HG03469 (cell line): ENCODE results near the gene C6orf47.

Source experiments
- ATAC-seq: cut with Tn5 transposase; IDR thresholded peaks from one replicate; pipeline ENCODE4 v1.9.1; 2021; ENCODE audit warnings: mild to moderate bottlenecking, moderate library complexity, moderate number of reproducible peaks; ENCODE audit not compliant: unreplicated experiment

The C6orf47 gene

DNA sequence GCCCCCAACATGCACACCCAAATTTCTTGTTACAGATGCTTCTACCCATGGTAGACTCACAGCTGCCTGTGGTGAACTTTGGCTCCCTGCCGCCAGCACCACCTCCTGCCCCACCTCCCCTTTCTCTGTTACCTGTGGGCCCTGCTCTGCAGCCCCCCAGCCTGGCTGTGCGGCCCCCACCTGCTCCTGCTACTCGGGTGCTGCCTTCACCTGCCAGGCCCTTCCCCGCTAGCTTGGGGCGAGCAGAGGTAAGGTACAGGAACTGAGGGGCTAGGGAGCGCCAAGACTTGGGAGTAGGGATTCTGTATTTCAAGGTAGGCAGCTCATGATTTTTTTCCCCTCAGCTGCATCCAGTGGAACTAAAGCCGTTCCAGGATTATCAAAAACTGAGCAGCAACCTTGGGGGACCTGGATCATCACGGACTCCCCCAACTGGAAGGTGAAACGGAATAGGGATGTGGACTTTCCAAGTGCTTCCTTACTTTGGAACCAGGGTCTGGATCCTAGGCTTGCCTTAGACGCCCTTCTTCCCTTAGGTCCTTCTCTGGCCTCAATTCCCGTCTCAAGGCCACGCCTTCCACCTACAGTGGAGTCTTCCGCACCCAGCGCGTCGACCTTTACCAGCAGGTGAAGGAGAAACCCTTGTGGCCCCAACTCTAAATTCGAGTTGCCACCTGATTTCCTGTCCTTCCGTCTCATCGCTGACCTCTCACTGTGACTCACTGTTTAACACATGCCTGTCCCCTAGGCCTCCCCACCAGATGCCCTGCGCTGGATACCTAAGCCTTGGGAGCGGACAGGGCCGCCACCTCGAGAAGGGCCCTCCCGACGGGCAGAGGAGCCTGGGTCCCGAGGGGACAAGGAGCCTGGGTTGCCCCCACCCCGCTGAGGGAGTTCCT, 23.6 kb downstream of the C6orf47 start:
- ATAC-seq: no peak

DNA sequence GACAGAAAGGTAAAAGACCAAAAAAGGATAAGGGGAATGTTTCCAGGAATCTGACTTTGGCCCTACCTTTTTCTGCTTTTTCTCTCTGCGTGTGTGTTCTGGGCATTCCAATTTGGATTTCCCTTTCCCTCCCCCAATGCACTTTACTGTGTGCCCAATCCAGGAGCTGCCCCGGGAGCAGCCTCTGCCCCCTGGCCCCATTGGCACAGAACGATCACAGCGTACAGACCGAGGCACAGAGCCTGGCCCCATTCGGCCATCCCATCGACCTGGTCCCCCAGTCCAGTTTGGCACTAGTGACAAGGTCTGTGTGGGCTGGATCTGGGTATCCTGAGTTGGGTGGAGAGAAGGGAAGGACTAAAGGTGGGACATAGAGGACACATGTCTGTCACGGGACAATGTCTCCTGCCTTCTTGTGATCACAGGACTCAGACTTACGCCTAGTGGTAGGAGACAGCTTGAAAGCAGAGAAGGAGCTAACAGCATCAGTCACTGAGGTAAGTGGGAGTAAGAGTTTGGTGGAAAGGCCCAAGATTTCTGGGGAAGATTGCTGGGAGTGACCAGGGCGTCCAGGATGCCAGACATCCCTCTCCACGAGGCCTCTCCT, 25.5 kb downstream of the C6orf47 start:
- no peak for ATAC-seq

DNA sequence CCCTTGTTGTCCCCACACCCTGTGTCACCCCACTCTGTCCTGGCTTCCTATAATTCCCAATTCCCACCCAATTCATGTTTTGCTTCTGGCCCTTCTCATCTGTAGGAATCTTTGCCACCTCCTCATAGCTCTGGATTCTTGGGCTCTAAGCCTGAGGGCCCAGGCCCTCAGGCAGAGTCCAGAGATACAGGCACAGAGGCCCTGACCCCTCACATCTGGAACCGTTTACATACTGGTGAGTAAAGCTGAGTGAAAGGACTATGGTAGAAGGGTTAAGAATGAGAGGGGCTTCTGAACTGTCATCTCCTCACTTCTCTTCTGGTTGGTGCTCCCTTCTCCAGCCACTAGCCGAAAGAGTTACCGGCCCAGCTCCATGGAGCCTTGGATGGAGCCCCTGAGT, 26.4 kb downstream of the C6orf47 start:
- ATAC-seq: no peak

DNA sequence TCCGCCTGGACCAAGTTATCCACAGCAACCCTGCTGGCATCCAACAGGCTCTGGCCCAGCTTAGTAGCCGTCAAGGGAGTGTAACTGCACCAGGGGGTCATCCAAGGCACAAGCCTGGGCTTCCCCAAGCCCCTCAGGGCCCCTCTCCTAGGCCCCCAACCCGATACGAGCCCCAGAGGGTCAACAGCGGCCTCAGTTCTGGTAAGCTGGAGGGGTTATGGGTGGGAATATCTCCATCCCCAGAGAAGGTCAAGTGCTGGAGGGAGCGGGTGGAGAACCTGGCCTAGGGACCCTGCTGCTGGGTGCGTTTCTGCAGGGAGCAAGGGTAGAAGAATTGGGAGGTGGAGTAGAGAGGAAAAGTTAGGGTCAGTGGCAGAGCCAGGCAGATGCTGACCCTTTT, 27.1 kb downstream of the C6orf47 start:
- no peak for ATAC-seq

DNA sequence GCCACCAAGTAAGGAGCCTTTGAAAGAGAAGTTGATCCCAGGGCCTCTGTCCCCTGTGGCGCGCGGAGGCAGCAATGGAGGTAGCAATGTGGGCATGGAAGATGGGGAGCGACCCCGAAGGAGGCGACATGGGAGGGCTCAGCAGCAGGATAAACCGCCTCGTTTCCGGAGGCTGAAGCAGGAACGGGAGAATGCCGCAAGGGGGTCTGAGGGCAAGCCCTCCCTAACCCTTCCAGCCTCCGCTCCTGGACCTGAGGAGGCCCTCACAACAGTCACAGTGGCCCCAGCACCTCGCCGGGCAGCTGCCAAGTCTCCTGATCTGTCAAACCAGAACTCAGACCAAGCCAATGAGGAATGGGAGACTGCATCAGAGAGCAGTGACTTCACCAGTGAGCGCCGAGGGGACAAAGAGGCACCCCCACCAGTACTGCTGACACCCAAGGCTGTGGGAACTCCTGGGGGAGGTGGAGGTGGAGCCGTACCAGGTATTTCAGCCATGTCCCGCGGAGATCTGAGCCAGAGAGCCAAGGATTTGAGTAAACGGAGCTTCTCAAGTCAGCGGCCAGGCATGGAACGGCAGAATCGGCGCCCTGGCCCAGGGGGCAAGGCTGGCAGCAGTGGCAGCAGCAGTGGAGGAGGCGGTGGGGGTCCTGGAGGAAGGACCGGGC, 28.2 kb downstream of the C6orf47 start:
- ATAC-seq: no peak

DNA sequence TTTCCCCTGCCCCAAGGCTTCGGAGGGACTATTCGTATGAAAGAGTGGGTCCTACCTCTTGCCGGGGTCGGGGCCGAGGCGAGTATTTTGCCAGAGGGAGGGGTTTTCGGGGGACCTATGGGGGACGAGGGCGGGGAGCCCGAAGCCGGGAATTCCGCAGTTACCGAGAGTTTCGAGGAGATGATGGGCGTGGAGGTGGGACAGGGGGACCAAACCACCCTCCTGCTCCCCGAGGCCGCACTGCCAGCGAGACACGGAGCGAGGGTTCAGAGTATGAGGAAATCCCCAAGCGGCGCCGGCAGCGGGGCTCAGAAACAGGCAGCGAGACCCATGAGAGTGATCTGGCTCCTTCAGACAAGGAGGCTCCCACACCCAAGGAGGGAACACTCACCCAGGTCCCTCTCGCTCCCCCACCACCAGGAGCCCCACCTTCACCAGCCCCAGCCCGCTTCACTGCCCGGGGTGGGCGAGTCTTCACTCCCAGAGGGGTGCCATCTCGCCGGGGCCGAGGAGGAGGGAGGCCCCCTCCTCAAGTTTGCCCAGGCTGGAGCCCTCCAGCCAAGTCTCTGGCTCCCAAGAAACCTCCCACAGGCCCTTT, 28.8 kb downstream of the C6orf47 start:
- no peak for ATAC-seq

DNA sequence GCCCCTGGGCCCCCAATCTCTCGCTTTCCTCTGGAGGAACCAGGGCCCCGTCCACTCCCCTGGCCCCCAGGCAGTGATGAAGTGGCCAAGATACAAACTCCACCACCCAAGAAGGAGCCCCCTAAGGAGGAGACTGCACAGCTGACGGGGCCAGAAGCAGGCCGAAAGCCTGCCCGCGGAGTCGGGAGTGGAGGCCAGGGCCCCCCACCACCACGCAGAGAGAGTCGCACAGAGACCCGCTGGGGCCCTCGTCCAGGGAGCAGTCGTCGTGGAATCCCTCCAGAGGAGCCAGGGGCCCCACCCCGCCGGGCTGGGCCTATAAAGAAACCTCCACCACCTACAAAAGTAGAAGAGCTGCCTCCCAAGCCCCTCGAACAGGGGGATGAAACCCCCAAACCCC, 29.4 kb downstream of the C6orf47 start:
- ATAC-seq: no peak

DNA sequence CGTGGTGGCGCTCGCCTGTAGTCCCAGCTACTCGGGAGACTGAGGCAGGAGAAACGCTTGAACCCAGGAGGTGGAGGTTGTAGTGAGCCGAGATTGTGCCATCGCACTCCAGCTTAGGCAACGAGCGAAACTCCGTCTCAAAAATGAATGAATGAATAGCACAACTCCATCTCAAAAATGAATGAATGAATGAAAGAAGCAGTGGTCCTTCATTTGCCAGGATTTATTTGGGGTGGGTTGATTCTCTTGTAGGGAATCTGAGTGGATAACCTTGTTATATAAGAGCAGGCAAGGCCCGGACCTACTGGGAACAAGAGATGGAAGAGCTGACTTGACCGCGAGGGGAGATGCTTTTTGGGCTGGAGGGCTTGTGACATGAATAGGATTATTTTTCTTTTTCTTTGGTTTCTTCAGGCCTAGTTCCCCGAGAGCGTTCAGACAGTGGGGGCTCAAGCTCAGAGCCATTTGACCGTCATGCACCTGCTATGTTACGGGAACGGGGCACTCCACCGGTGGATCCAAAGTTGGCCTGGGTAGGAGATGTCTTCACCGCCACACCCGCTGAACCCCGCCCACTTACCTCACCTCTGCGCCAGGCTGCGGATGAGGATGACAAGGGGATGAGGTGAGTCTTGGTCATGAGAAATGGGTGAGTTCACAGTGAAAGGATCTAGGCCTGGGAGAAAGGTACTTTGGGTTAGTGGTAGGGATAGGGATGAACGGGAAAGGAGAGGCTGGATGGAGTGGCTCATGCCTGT, 30.2 kb downstream of the C6orf47 start:
- no peak for ATAC-seq

DNA sequence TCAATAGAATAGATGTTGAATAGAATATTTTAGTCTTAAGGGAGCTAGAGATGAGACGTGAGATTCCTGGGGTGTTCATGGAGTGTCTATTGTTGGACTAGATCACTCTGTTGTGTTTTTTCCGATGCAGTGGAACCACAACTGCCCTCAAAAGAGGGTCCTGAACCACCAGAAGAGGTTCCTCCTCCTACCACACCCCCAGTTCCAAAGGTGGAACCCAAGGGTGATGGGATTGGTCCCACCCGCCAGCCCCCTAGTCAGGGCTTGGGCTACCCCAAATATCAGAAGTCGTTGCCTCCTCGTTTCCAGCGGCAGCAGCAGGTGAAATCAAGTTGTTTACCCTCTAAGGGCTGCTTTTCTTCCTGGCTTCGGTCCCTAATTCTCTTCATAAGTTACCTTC, 31.6 kb downstream of the C6orf47 start:
- no peak for ATAC-seq

DNA sequence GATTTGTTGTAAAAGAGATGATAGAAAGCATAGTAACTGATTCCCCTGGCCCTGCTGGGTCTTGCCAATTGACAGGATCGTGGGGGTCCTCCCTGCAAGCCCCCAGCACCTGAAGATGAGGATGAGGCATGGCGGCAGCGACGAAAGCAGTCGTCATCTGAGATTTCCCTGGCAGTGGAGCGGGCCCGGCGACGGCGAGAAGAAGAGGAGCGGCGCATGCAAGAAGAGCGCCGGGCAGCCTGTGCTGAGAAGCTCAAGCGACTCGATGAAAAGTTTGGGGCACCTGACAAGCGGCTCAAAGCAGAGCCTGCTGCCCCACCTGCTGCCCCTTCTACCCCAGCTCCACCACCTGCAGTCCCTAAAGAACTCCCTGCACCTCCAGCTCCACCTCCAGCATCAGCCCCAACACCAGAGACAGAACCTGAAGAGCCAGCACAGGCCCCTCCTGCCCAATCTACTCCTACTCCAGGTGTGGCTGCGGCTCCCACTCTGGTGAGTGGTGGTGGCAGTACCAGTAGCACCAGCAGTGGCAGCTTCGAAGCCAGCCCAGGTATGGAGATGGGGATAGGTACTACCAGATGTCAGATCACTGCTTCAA, 32.8 kb downstream of the C6orf47 start:
- ATAC-seq: no peak

DNA sequence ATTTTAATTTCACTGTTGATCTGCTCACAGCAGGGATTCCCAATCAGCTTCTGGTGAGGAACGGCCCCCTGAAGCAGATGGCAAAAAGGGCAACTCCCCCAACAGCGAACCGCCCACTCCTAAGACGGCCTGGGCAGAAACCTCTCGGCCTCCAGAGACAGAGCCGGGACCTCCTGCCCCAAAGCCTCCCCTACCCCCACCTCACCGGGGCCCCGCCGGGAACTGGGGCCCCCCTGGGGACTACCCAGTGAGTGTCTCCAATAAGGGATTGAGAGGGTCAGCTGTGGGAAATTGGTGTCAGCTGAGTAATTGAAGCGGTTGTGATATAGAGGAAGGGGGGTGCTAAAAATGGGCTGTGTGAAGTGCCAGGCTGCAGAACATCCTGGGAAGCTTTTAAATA, 33.6 kb downstream of the C6orf47 start:
- ATAC-seq: no peak

DNA sequence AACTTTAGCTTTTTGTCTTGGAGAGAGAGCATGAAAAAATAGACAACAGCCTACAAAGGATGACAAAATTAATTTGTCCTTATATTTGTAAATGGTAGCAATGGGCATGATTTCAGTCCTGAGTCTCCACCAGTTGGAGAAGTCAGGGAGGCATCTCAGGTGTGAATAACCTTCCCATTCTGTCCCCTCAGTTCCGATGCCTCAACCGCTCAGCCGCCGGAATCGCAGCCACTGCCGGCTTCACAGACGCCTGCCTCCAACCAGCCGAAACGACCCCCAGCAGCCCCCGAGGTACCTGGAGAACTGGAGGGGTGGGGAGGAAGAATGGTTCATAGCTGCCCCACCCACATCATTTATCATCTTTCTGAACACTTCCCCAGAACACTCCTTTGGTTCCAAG, 36.5 kb downstream of the C6orf47 start:
- no peak for ATAC-seq

DNA sequence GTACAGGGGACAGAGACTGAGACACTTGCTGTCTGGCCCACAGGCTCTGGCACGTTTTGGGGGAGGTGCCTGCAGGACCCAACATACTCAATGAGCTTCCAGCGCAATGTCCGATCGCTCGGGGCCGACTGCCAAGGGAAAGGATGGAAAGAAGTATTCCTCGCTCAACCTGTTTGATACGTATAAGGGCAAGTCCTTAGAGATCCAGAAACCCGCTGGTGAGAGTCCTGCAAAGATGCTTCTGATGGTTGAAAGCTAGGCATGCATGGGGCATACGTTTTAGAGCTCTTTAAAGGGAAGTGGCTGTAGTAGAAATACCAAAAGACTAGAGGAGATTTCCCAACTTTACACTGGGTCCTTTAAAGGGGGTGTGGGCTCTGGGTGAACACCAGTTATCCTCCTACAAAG, 37.9 kb downstream of the C6orf47 start:
- ATAC-seq: no peak

DNA sequence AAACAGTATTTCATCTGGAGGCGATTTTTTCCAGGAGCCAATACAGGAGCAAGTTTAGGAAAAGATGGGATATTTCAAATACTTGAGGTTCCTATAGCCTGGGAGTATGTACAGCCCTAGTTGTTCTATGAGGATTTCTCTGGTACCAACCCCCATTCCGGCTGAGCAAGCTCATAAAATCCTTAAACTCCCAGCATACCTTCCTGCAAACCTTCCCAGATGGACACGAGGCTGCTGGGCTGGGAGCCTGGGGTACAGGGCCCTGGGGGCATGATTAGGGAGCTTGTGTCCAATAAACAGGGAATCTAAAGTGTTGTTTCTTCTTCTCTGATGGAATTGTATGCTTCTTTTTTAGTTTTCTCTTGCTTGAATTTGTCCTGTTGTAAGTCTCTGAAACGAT, 38.6 kb downstream of the C6orf47 start:
- no peak for ATAC-seq

DNA sequence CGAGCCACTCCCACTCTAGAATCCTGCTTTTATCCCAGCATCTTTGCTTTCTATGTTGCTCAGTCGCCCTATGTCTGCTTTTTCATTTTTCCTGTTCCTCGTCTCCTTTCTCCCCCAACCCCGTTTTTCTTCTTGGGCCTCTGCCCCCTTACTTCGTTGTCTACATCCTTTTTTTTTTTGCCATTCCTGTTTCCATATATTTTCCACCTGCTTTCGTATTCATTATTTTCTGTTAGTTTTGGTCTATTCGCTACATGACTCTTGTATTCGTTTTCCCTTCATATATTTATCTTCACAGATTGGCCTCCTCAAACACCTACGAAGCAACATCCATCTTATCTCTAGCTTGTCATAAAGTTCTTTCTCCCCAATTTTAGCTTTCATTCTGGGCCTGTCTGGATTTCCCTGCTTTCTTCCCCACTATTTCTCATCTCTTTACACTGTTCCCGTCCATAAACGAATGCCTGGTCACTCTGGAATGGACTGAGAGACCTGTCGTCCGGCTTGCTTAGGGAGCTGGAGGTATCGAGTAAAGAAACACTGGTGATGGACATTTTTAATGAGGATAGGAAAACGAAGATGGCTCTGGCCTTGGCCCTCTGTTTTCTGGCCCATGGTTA, 39.1 kb downstream of the C6orf47 start:
- no peak for ATAC-seq

DNA sequence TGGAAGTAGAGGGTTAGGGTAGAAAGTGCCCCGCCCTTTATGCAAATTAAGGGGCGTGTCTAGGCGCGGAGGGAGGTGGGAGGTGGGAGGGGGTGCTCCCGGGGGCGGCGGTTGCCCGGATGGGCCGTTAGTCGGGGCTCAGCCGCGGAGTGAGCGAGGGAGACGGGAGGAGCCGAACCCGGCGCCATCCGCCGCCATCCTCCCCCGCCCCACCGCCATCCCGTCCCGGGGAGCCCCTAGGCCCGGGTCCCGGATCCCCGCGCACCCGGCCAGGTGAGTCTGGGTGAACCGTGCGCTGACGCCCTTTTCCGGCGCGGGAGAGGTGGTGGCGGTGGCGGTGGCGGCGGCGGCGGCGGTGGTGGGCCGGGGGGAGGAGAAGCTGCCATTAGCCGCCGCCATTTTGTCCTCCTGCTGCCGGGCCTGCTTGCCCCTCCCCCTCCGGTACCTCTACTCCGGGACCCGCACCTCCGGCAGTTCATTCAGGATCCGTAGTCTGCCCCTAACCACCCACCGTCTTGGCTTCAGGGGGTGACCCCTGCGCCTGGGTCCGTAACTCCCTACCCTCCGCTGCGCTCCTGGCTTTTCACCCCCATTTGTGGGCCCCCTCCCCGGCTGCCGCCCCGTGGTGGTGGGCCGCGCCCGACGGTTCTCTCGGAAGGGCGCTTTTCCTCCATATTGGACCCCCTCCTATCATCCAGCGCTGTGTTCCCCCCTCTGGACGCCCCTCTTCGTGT, 39.8 kb downstream of the C6orf47 start, which contains the start of gene PRRC2A:
Gene PRRC2A, plus strand, starts transcription at position 130 of the 734 bp plus-strand sequence. CDS start 2,075 bp downstream, outside the sequence.
- ATAC-seq: peak; percentile 11

DNA sequence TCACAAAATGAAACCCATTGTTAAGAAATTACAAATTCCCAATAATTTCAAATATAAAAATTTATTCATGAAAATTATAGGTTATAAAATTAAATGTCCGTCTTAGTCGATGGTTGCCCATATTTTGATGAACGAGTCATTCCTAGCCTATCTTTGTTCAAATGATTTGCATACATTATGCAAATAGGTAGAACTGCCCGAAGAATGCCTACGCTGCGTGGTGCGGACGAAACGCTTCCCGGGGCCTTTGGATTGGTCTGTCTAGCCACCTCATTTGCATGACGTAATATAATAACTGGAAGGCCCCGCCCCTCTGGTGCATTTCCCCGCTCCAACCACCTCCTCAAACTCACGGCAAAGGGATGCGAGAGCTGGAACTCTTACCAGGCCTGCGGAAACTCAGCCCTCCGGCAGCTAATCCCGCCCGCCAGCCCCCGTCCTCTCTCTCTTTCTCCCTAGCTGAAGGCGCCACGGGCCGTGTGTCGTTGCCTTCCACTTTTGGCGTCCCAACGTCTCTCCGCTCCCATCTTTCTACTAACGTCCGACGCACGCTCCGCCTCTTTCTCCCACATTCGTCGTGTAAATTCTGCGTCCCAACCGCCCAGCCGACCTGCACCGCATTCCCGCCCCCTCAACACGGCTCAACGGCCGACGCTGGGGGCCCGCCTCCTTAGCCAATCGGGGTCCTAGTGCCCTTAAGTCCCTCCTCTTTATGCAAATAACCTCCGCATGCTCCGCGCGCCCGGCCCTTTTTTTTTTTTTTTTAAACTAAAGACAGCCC, 40.6 kb downstream of the C6orf47 start:
- ATAC-seq: peak; percentile 39

DNA sequence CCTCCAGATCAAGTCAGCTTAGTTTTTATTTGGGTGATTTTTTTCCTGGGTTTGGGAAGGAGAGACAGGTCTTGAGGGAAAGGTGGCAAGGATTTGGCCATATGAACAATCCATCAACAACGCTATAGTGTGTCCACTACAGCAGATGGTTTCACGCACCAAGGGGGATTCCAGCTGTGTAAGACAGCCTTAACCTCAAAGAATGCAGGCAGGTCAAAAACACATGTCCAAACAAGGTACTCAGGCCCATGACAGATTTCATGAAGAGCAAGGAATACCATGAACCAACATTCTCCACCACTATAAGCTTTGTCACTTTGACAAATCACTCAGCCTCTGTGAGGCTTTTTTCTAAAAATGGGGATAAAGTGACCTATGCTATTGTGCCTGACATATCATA, 43.6 kb downstream of the C6orf47 start:
- ATAC-seq: no peak
